Transverse colon (tissue), 4 donors: Measurements from ENCODE around the gene EIF4G2. TPM values are rescaled to one million over a fixed set of nuclear protein-coding genes. Genes with fewer than 3 reads are reported as not detected.

Source experiments
- DNase-seq: peaks from one replicate; pipeline ENCODE4 v3.0.0-alpha.2; 2019
- H3K27ac ChIP-seq, 4 donors: fragments of 200-600 bp; sonication (generic); 2 replicates each; pipeline ENCODE4 v1.5.1; 2016 to 2018; ENCODE audit warnings: inconsistent platforms in 4 of 4
- H3K27me3 ChIP-seq: fragments of 200-600 bp; sonication (generic); 2 replicates; pipeline ENCODE4 v1.5.1; 2017; ENCODE audit warnings: inconsistent platforms
- H3K36me3 ChIP-seq, 4 donors: fragments of 200-600 bp; sonication (generic); 2 replicates each; pipeline ENCODE4 v1.5.1; 2017 to 2019; ENCODE audit warnings: inconsistent platforms in 4 of 4
- H3K4me1 ChIP-seq, 4 donors: fragments of 200-600 bp; sonication (generic); 2 replicates each; pipeline ENCODE4 v1.5.1; 2017 to 2020; ENCODE audit warnings: inconsistent platforms in 4 of 4
- H3K4me3 ChIP-seq, 4 donors: fragments of 200-600 bp; sonication (generic); 1 replicate in 1 of 4; 2 replicates in 3 of 4; pipeline versions ENCODE4 v1.5.1 to v1.6.1; 2017 to 2019; ENCODE audit warnings: inconsistent platforms in 4 of 4
- H3K9me3 ChIP-seq, 2 donors: fragments of 200-600 bp; sonication (generic); 2 replicates each; pipeline ENCODE4 v1.5.1; 2017 to 2019; ENCODE audit warnings: inconsistent platforms in 2 of 2
- EP300 ChIP-seq: sonication (generic); formaldehyde crosslinking; IDR thresholded peaks from one replicate; pipeline ENCODE4 v1.6.1; 2017; ENCODE audit warnings: antibody characterized with exemption, low read depth
- POLR2A ChIP-seq: fragments of 450-650 bp; IDR thresholded peaks from one replicate; pipeline ENCODE4 v1.6.1; 2016; ENCODE audit warnings: antibody characterized with exemption, mild to moderate bottlenecking, moderate library complexity
- POLR2AphosphoS5 ChIP-seq, 3 donors: sonication (generic); formaldehyde crosslinking; IDR thresholded peaks; one replicate each; pipeline ENCODE4 v1.6.1; 2016; ENCODE audit warnings: antibody characterized with exemption in 3 of 3
- WGBS, 2 donors: methylation state at CpG; one replicate each; pipeline ENCODE4 v1.1.5; 2018; ENCODE audit warnings: low coverage in 1 of 2; 5-methylcytosine and 5-hydroxymethylcytosine counted together
- in situ Hi-C, 4 donors: fragments of 200-750 bp; cut with MboI; loops; one replicate each; pipeline versions ENCODE4 v1.15.0 to v1.15.1; 2017; ENCODE audit warnings: low sequenced_read_pairs in 3 of 4, low pct_ligation_motif_present in 1 of 4, low pct_unique_long_range_greater_than_20kb in 1 of 4
- intact Hi-C: fragments of 100-400 bp; cut with DNase I; formaldehyde crosslinking; loops from one replicate; pipeline ENCODE4 v1.15.1; 2023; ENCODE audit warnings: low total_unique reads
- total RNA-seq, 4 donors: library from RNA; depleted of rRNA; stranded (reverse); fragments of >200 nt; gene quantifications; one replicate each; pipeline ENCODE4 v1.1.0, GENCODE V29; 2016
- TF ChIP-seq, protein P1 (sequence below), 5 experiments: fragments of 200-600 bp in 3 of 5; fragments of 450-650 bp in 2 of 5; sonication (generic) in 3 of 5; IDR thresholded peaks; 1 replicate in 2 of 5; 2 replicates in 3 of 5; pipeline ENCODE4 v1.5.1; 2016 to 2017; ENCODE audit warnings: antibody characterized with exemption in 5 of 5, inconsistent platforms in 3 of 5, mild to moderate bottlenecking in 2 of 5, moderate library complexity in 1 of 5

EIF4G2 gene
- total RNA-seq, 4 donors from 2014 or later = 357 to 482 (median 444) TPM

DNA sequence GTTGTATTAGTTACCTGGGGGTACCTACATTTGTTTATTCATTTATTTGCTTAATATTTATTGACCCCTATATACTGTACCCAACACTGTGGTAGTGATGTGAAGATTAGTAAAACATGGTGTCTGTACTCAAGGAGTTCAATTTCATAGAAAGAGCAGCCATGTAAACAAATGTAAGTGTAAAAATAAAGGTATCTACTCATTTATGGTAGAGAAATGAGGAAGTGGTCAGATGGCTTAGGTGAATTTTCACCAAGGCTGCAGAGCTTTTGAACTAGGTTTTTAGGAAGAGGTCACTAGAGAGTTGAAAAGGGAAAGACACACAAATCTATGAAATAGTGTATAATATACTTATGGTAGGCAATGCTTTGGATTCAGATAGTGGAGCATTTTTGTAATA is 46.5 kb downstream of the EIF4G2 start:
- Histone ChIP-seq H3K4me3 (no peak overlapping the region), H3K4me1 (no peaks in the 10 kb centered on the region), H3K27ac (no peak overlapping the region), H3K9me3 (no peaks in the 10 kb centered on the region), H3K27me3 (no peaks in the 10 kb centered on the region), H3K36me3 (peaks cover 0 to 65% (median 31%) of the 10 kb centered on the region in 4 donors)
- in situ Hi-C loops = no loop called here
- no peak for DNase-seq
- TF ChIP-seq EP300 (no peak), POLR2A (no peak)
- intact Hi-C loops = no loop called here

DNA sequence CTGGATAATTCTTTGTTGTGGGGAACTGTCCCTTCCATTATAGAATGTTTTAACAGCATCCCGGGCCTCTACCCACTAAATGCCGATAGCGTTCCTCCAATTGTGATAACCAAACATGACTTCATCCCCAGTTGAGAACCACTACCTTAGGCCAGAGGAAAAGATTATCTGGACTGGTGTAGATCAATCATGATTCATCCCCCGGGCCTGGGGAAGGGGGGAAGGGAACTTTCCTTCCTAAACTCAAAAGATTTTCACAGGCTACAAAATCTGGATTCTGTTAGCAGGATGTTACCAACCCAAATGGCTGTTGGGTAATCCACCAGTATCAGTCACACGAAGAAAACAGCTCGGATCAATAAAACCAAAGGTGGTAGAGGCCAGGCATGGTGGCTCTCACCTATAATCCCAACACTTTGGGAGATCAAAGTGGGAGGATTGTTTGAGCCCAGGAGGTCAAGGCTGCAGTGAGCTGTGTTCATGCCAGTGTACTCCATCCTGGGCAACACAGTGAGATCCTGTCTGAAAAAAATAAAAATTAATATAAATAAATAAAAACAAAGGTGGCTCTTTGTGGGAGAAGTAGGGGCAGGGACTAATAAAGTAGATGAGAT is 47.5 kb downstream of the EIF4G2 start:
- H3K36me3 ChIP-seq = peaks cover 0 to 73% (median 33%) of the 10 kb centered on the region in 4 donors
- H3K4me3 ChIP-seq = no peak overlapping the region
- TF ChIP-seq POLR2A = no peak
- TF ChIP-seq POLR2AphosphoS5 (IDR thresholded peaks at IDR 0.05) = no peak
- TF ChIP-seq, protein P1, sequence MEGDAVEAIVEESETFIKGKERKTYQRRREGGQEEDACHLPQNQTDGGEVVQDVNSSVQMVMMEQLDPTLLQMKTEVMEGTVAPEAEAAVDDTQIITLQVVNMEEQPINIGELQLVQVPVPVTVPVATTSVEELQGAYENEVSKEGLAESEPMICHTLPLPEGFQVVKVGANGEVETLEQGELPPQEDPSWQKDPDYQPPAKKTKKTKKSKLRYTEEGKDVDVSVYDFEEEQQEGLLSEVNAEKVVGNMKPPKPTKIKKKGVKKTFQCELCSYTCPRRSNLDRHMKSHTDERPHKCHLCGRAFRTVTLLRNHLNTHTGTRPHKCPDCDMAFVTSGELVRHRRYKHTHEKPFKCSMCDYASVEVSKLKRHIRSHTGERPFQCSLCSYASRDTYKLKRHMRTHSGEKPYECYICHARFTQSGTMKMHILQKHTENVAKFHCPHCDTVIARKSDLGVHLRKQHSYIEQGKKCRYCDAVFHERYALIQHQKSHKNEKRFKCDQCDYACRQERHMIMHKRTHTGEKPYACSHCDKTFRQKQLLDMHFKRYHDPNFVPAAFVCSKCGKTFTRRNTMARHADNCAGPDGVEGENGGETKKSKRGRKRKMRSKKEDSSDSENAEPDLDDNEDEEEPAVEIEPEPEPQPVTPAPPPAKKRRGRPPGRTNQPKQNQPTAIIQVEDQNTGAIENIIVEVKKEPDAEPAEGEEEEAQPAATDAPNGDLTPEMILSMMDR (IDR thresholded peaks at IDR 0.05) = no peak
- TF ChIP-seq EP300 = no peak
- H3K4me1 ChIP-seq = no peaks in the 10 kb centered on the region
- H3K27me3 ChIP-seq = no peaks in the 10 kb centered on the region
- H3K9me3 ChIP-seq = no peaks in the 10 kb centered on the region
- intact Hi-C loops = no loop called here
- WGBS, 2 donors = 91 to 97% methylated on average over 6 of the region's 6 CpGs
- in situ Hi-C loops = no loop called here
- no peak for DNase-seq
- H3K27ac ChIP-seq = no peak overlapping the region

DNA sequence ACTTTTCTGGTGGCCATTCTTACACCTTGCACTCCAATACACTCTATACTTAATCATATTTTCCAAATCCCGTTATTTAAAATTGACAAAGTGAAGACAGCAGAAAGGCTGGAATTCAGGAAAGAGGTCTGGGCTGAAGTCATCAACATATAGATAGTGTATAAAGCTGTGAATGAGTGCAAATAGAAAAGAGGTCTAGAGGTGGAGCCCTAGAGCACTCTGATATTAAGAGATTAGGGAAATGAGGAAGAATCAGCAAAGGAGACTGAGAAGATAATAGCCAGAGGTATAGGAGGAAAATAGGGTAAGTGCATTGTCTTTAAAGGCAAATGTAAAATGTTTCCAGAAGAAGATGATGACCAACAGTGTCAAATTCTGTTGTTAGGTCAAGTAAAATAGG is 49.8 kb downstream of the EIF4G2 start:
- intact Hi-C loops (no loop called here), in situ Hi-C loops (no loop called here)
- Histone ChIP-seq H3K4me3 (no peak overlapping the region), H3K27ac (no peak overlapping the region), H3K27me3 (no peaks in the 10 kb centered on the region), H3K36me3 (peaks cover 0 to 67% (median 32%) of the 10 kb centered on the region in 4 donors), H3K4me1 (no peaks in the 10 kb centered on the region), H3K9me3 (no peaks in the 10 kb centered on the region)
- no peak for DNase-seq
- TF ChIP-seq, protein P1 (IDR thresholded peaks at IDR 0.05) = peak in 1 of 5 experiments; percentile 5
- TF ChIP-seq POLR2AphosphoS5 (IDR thresholded peaks at IDR 0.05) (no peak), POLR2A (no peak), EP300 (no peak)
- WGBS, 2 donors = 88 to 96% methylated on average over 1 of the region's 1 CpG

DNA sequence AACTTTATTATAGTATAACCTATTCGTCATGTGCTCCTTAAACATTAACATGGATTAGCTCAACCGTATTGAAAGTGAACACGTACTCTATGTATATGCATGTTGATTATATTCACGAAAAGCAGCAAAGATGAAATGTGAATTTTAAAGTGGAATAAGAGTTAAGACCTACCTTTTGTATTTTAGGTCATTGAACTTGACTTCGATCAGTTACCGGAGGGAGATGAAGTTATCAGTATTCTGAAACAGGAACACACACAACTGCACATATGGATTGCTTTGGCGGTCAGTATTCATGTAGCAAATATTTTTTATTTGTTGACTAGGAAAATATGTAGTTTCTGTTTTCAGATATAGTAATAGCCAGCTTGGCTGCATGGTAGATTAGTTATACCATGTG is 56.2 kb downstream of the EIF4G2 start:
- peaks cover 0 to 41% (median 13%) of the 10 kb centered on the region in 4 donors for H3K36me3 ChIP-seq
- WGBS, 2 donors = 48 to 62% methylated on average over 7 of the region's 7 CpGs
- DNase-seq = no peak

More for the DNA sequence above, 56.2 kb downstream of the EIF4G2 start:
- intact Hi-C loops = no loop called here
- Histone ChIP-seq H3K4me3 (peak overlapping the region in 1 of 4 donors; percentile 68), H3K4me1 (peaks cover 5 to 24% (median 15%) of the 10 kb centered on the region in 4 donors), H3K27me3 (no peaks in the 10 kb centered on the region), H3K27ac (no peak overlapping the region), H3K9me3 (no peaks in the 10 kb centered on the region)
- in situ Hi-C loops = no loop called here
- TF ChIP-seq POLR2AphosphoS5 (IDR thresholded peaks at IDR 0.05) (no peak), POLR2A (no peak), EP300 (no peak)
- TF ChIP-seq, protein P1 (IDR thresholded peaks at IDR 0.05) = no peak
